OCI-LY7 (cell line): ENCODE data around the gene IFITM5. TPM values are rescaled to one million over a fixed set of nuclear protein-coding genes. Genes with fewer than 3 reads are reported as not detected.

Experiments
- BruUV-seq: library from RNA; stranded (reverse); fragments of 400-500 nt; replicated peaks from 2 replicates; lab custom pipeline; 2021; lab: Mats Ljungman, UMichigan
- CTCF ChIA-PET: fragments of 300-600 bp; sonication (Branson Sonifier 250); formaldehyde crosslinking; loops from one replicate; lab custom pipeline; 2022; ENCODE audit warnings: antibody characterized with exemption; ENCODE audit not compliant: unreplicated experiment; lab: Charles Lee
- POLR2A ChIA-PET: fragments of 300-600 bp; sonication (Branson Sonifier 250); formaldehyde crosslinking; loops from one replicate; lab custom pipeline; 2022; ENCODE audit warnings: antibody characterized with exemption; lab: Charles Lee
- DNase-seq: peaks from one replicate; pipeline ENCODE4 v3.0.0-alpha.2; 2015; ENCODE audit warnings: low spot score
- H2AFZ ChIP-seq: fragments of 200-600 bp; sonication (generic), shearing (Covaris generic); 2 replicates; pipeline ENCODE4 v1.6.1; 2014; ENCODE audit warnings: mild to moderate bottlenecking, antibody characterized with exemption, low read length, moderate library complexity
- H3K27ac ChIP-seq: fragments of 200-600 bp; sonication (generic); 2 replicates; pipeline ENCODE4 v1.5.1; 2014; ENCODE audit warnings: mixed run types, low read depth, mild to moderate bottlenecking, moderate library complexity, low read length, inconsistent platforms; ENCODE audit not compliant: poor library complexity, severe bottlenecking
- H3K36me3 ChIP-seq: fragments of 200-600 bp; sonication (generic); 2 replicates; pipeline ENCODE4 v1.6.1; 2014; ENCODE audit warnings: mild to moderate bottlenecking, antibody characterized with exemption, low read length, moderate library complexity, mixed read lengths; ENCODE audit not compliant: insufficient read depth
- H3K4me1 ChIP-seq: fragments of 200-600 bp; sonication (generic); 2 replicates; pipeline ENCODE4 v1.5.1; 2014; ENCODE audit warnings: mild to moderate bottlenecking, low read length; ENCODE audit not compliant: insufficient read depth, poor library complexity, severe bottlenecking
- H3K4me2 ChIP-seq: fragments of 200-600 bp; sonication (generic); 2 replicates; pipeline ENCODE4 v1.6.1; 2014; ENCODE audit warnings: mild to moderate bottlenecking, low read length
- H3K4me3 ChIP-seq: fragments of 200-600 bp; sonication (generic); 2 replicates; pipeline ENCODE4 v1.5.1; 2014; ENCODE audit warnings: mild to moderate bottlenecking, low read depth, low read length; ENCODE audit not compliant: poor library complexity, severe bottlenecking
- H3K79me2 ChIP-seq: fragments of 200-600 bp; sonication (generic); 2 replicates; pipeline ENCODE4 v1.6.1; 2016; ENCODE audit warnings: low read depth, mild to moderate bottlenecking, low read length, moderate library complexity, mixed read lengths; ENCODE audit not compliant: insufficient read depth
- H3K9me2 ChIP-seq: fragments of 200-600 bp; sonication (generic); 2 replicates; pipeline ENCODE4 v1.6.1; 2016; ENCODE audit warnings: mild to moderate bottlenecking, low read length, mixed read lengths; ENCODE audit not compliant: insufficient read depth
- H3K9me3 ChIP-seq: fragments of 200-600 bp; sonication (generic); 2 replicates; pipeline ENCODE4 v1.6.1; 2014; ENCODE audit warnings: mild to moderate bottlenecking, mixed run types, low read length, mixed read lengths
- H4K20me1 ChIP-seq: fragments of 200-600 bp; sonication (generic); 2 replicates; pipeline ENCODE4 v1.6.1; 2014; ENCODE audit warnings: mild to moderate bottlenecking, antibody characterized with exemption, low read length, moderate library complexity, mixed read lengths; ENCODE audit not compliant: insufficient read depth
- EZH2phosphoT487 ChIP-seq: fragments of 200-600 bp; sonication (generic); IDR thresholded peaks from 2 replicates; pipeline ENCODE4 v1.6.1; 2018; ENCODE audit warnings: low read depth, borderline replicate concordance, mild to moderate bottlenecking, mixed run types, antibody characterized with exemption, low read length, moderate library complexity, mixed read lengths
- intact Hi-C: fragments of 100-400 bp; cut with micrococcal nuclease; formaldehyde crosslinking; loops from one replicate; pipeline ENCODE4 v1.10.0; 2022; ENCODE audit not compliant: unreplicated experiment
- total RNA-seq, 2 experiments: library from RNA; depleted of rRNA in 1 of 2; stranded (reverse); fragments of >200 nt in 1 of 2; shearing (Covaris generic) in 1 of 2; gene quantifications; 2 replicates each; pipeline ENCODE4 v1.2.3, GENCODE V29; 2014 to 2022
- TF ChIP-seq, protein P1 (sequence below): fragments of 200-600 bp; sonication (generic); conservative IDR thresholded peaks from 2 replicates; pipeline ENCODE4 v1.5.1; 2014; ENCODE audit warnings: mild to moderate bottlenecking, antibody characterized with exemption, low read length, moderate library complexity, mixed read lengths

IFITM5 gene
- total RNA-seq, 2 experiments from 2014 or later: not detected

DNA sequence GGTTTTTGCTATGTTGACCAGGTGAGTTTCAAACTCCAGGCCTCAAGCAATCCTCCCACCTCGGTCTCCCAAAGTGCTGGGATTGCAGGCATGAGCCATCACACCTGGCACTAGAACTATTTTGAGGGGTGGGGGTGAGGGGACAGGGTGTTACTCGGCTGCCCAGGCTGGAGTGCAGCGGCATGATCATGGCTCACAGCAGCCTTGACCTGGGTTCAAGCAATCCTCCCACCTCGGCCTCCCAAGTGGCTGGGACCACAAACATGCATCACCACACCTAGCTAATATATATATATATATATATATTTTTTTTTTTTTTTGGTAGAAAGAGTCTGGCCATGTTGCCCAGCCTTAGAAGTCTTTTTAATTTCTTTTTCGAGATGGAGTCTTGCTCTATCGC, 38.4 kb upstream of the IFITM5 start:
- no peak for DNase-seq
- BruUV-seq: no TSS peak
- intact Hi-C loops: no loop called here
- peaks cover 6% of the 10 kb centered on the region for H3K36me3 ChIP-seq
- no peak overlapping the region for H2AFZ ChIP-seq
- H3K27ac ChIP-seq: no peak overlapping the region
- H3K4me1 ChIP-seq: peaks cover 72% of the 10 kb centered on the region
- CTCF ChIA-PET: interaction anchor here (0.5 kb wide), 1 partner anchor 199 kb away, joined by 4 read pairs; no protein-coding TSS in a partner anchor
- POLR2A ChIA-PET: interaction anchor here (0.6 to 4.6 kb wide), 2 partner anchors 9 to 357 kb away, joined by 3 to 63 read pairs; no protein-coding TSS in a partner anchor
- no peaks in the 10 kb centered on the region for H4K20me1 ChIP-seq
- no peak overlapping the region for H3K4me2 ChIP-seq
- no peaks in the 10 kb centered on the region for H3K79me2 ChIP-seq
- no peak overlapping the region for H3K4me3 ChIP-seq
- H3K9me3 ChIP-seq: peaks cover 9% of the 10 kb centered on the region
- TF ChIP-seq, protein P1, sequence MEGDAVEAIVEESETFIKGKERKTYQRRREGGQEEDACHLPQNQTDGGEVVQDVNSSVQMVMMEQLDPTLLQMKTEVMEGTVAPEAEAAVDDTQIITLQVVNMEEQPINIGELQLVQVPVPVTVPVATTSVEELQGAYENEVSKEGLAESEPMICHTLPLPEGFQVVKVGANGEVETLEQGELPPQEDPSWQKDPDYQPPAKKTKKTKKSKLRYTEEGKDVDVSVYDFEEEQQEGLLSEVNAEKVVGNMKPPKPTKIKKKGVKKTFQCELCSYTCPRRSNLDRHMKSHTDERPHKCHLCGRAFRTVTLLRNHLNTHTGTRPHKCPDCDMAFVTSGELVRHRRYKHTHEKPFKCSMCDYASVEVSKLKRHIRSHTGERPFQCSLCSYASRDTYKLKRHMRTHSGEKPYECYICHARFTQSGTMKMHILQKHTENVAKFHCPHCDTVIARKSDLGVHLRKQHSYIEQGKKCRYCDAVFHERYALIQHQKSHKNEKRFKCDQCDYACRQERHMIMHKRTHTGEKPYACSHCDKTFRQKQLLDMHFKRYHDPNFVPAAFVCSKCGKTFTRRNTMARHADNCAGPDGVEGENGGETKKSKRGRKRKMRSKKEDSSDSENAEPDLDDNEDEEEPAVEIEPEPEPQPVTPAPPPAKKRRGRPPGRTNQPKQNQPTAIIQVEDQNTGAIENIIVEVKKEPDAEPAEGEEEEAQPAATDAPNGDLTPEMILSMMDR: no peak
- no peak for TF ChIP-seq EZH2phosphoT487
- no peaks in the 10 kb centered on the region for H3K9me2 ChIP-seq

DNA sequence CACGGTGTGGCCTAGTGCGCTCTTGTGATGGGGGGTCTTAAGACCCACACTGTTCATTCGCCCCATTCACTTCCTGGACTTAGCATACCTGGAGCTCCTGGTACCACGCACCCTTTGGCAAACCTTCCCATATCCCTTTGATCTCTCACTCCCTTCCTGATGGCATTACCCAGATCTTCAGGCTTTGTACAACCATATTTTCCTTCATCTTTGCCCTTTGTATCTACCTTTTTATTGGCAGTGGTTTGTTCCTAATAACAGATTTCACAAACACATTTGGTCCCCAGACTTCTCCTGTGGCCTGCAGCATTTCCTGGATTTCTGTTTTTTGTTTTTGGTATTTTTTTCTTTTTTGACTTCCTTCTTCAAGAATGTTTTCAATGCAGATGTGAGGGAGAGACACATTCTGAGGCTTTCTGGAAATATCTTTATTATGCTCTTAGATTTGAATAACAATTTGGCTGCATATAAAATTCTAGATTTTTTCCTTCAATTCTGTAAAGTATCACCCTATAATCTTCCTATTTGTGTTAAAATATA, 37.4 kb upstream of the IFITM5 start:
- BruUV-seq: no TSS peak
- TF ChIP-seq, protein P1: no peak
- no peak for TF ChIP-seq EZH2phosphoT487
- Histone ChIP-seq H3K9me2 (no peaks in the 10 kb centered on the region), H2AFZ (peak overlapping the region; percentile 82), H3K79me2 (no peaks in the 10 kb centered on the region), H3K4me1 (peaks cover 73% of the 10 kb centered on the region), H3K36me3 (peaks cover 9% of the 10 kb centered on the region), H3K9me3 (peaks cover 14% of the 10 kb centered on the region), H4K20me1 (no peaks in the 10 kb centered on the region), H3K27ac (peak overlapping the region; percentile 58), H3K4me3 (no peak overlapping the region), H3K4me2 (peak overlapping the region; percentile 54)
- intact Hi-C loops: no loop called here
- DNase-seq: no peak
- POLR2A ChIA-PET: interaction anchor here (0.6 kb wide), 1 partner anchor 358 kb away, joined by 3 read pairs; no protein-coding TSS in a partner anchor
- CTCF ChIA-PET: no interaction called here
